HG03139 (cell line): ENCODE measurements around the gene NLGN1.

Experiments used
- ATAC-seq: cut with Tn5 transposase; IDR thresholded peaks from one replicate; pipeline ENCODE4 v1.9.1; 2021; ENCODE audit not compliant: unreplicated experiment

NLGN1 gene

GRCh38 chr3:173825730-173826129, 428.2 kb downstream of the NLGN1 start:
- no peak for ATAC-seq

DNA sequence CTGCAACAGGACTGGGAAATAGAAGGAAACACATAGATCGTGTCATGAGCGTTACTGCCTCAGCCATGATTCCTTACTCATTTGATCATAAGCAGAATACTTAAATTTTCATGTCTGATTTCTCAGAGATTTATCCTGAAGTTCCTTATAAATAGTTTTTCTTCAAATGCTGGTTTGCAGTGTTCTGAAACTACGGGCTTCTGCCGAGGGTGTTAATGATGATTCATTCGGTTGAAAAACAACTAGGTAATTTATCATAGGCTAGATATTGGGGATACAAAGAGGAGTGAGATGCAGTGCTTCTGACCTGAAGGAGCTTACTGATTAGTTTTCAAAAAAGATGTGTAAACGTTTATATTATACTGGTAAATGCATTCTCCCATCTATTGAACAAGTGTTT, 428.9 kb downstream of the NLGN1 start:
- no peak for ATAC-seq

- no peak for ATAC-seq
Measured at GRCh38 chr3:173826901-173827609, 429.5 kb downstream of the NLGN1 start.

DNA sequence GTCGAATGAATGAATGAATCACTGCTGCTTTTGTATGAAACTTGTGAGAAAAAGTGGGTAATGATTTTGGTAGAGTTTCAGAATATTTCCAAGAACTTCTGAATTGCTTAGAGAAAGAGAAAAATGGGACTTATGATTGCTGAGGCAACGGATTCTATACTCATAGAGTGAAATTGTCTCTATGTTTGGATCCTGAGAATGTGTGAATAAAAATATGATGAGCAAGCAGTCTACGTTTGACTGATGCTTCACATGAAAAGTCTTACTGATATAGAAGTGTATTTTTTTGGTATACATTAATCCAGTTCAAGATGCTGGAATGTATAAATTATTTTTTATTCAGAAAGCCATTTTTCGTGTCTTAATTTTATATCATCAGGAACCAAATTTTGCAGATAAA, 441.1 kb downstream of the NLGN1 start:
- ATAC-seq = no peak

- ATAC-seq = no peak
Measured at GRCh38 chr3:173839859-173840258, 442.3 kb downstream of the NLGN1 start.

DNA sequence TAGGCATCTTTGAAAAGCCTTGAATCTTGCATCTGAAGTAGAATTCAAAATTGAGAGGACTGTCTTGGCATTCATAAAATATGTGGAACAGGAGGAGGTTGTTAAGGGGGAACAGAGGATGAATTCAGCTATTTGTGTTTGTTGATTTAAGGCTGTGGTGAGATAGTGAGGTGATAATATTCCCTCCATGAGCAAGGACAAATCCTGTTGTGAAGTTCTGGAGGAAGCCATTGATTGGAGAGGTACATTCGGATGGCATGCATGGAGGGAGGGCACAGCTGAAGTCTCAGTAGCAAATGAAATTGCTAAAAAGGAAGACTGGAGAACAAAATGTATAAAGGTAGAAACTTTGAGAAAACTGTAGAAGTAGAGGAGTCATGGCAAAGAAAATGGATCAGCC, 443.8 kb downstream of the NLGN1 start:
- no peak for ATAC-seq

DNA sequence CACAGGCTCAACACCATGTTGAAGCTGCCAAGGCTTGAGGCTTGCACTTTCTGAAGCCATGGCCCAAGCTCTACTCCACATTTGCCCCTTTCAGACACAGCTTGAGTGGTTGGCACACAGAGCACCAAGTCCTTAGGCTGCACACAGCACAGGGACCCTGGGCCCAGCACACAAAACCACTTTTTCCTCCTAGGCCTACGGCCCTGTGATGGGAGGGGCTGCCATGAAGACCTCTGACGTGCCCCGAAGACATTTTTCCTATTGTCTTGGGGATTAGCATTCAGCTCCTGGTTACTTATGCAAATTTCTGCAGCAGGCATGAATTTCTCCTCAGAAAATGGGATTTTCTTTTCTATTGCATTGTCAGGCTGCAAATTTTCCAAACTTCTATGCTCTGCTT, 445.5 kb downstream of the NLGN1 start:
- ATAC-seq = no peak

GRCh38 chr3:173846584-173846983, 449.0 kb downstream of the NLGN1 start:
- no peak for ATAC-seq

- ATAC-seq = no peak
Measured at GRCh38 chr3:173849489-173849888, 451.9 kb downstream of the NLGN1 start.

GRCh38 chr3:173857154-173857553, 459.6 kb downstream of the NLGN1 start:
- ATAC-seq = no peak

DNA sequence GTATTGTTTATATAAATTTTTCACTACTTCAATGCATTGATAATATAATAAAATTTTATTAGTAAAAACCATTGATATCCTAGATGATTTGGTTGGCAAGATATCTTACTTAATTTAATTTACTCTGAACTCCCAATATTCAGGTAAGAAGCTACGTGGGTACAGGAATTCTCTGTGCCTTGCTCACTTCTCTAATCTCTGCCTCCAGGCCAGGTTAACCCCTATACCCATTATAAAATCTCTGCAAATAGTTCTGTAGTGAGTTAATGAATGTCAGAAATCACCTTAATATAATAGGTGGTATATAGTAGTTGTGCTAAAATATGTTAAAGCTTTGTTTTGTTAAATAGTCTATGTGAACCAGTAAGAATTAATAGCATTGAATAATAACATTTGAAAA, 465.2 kb downstream of the NLGN1 start:
- no peak for ATAC-seq

GRCh38 chr3:173863551-173863950, 466.0 kb downstream of the NLGN1 start:
- ATAC-seq = no peak

DNA sequence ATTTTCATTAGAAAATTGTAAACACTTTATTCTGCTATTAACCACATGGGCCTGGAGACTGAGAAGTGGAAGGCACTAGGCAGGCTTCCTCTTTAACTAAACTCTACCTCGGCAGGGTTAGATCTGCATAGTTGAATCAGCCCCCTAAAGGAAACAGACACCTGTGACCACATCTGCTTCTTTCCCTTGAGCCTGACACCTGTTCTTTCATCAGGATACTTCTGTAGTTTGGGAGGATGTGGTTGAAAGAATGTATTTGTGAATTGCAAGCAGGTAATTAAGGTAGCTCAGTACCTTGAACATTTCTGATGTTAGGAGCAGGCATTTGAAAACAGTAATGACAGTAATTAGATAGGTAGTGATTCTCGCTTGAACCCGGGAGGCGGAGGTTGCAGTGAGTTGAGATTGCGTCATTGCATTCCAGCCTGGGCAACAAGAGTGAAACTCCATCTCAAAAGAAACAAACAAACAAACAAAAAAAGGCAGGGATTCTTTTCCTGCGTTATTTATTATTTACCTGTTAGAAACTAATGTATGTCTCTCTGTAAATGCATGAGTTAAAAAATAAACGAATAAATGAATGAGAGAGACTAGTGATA, 468.5 kb downstream of the NLGN1 start:
- no peak for ATAC-seq

- ATAC-seq = no peak
Measured at GRCh38 chr3:173869766-173870165, 472.2 kb downstream of the NLGN1 start.

DNA sequence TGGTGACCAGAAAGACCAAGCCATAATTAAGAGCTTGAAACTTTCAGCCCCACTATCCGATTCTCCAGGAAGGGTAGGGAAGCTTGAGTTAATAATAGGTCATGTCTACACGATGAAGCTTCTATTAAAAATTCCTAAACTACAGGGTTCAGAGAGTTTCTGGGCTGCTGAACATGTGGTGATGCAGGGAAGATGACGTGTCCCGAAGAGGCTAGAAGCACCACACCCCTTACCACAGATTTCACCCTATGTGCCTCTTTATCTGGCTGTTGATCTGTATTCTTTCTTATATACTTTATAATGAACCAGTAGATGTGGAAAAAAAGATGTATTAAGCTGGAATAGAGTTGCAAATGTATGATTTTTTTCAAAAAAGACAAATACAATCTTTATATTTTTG, 473.4 kb downstream of the NLGN1 start:
- no peak for ATAC-seq

GRCh38 chr3:173875790-173876189, 478.2 kb downstream of the NLGN1 start:
- ATAC-seq = no peak

DNA sequence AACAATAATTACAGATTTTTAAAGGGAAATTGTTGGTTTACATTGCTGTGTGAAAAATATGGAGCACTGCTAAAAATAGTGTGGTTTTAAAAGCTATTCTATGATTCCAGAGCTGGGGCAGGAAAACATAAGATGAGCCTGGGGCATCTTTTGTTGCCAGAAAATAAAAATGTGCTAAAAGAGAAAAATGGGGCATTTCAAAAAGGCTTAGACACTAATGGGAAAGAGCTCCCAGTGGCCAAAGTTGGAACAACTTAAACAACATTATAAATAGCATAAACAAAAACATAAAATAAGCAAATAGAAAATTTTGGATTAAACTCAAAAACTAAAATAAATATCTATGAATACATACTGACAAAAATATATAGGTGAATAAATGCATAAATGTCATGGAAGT, 478.9 kb downstream of the NLGN1 start:
- no peak for ATAC-seq

GRCh38 chr3:173887888-173888287, 490.3 kb downstream of the NLGN1 start:
- no peak for ATAC-seq

GRCh38 chr3:173889596-173889995, 492.1 kb downstream of the NLGN1 start:
- ATAC-seq = no peak

DNA sequence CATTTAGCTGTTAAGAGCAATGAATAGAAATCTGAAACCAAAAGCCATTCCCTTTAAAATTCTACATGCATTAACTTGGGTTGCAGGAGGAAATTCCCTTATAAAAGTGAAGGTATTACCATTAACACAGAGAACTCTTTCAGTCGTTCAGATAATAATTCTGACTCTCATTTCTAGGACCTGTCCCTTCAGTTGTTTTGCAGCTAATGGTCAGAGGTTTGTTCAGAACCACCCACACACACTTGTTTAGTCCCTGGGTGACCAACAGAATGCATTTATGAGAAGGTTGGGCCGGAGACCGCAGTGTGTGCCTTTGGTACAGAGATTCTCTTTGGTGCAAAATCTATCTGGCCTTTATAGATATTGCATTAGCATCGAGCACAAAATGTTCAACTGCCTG, 492.5 kb downstream of the NLGN1 start:
- ATAC-seq = no peak

DNA sequence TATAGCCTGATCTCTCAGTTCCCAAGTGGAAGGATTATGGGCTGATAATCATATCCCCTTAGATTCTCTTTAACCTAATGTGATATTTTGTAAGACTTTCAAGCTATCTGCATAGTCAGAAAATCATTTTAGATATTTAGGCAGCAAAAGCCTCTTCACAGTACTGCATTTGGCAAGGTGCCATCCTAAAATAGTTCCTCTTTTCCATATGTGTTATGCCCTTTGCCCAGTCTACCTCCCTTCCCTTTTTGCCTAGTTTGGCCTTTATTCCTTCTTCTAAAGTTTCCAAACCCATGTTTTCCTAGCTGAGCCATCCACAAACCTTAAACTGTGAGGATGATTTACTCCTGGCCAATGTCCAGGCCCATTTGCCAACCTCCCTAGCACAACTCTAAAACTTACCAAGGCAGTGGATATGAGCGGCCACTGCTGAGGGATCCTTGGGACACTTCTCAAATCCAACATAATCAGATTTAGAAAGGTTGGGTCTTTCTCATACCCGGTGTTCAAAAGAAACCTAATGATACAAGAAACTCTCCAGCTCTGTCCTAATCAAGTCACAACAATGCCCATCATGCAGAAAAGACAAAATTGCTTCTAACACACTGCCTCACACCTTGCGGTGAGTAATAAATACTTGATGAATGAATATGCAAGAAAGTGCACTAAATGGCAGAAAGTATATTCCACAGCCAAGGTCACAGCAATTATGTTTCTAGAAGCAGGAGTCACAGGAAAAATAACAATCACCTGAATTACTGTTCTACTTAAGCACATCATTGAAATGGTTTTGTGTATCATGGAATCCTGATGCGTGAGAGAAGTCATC, 493.9 kb downstream of the NLGN1 start:
- no peak for ATAC-seq

DNA sequence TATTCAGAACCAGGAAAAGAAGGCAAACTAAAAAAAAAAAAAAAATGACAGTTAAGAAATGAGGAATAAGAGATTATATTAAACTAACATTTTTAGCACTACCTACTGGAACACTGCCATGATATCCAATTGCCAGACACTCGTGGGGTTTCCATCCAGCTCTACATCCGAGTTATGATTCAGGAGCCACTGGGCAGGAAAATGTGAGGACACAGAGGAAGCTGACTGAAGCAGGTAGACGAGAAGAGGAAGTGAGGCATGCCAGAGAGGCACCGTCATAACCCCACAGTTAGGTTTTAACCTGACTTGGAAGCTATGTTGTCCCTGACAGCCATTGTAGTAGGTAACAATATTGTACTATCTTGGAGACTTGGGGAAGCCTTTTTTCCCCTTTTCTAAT, 495.0 kb downstream of the NLGN1 start:
- no peak for ATAC-seq
